ENCODE results near the gene OSBPL9. TPM values are rescaled to one million over a fixed set of nuclear protein-coding genes. Genes with fewer than 3 reads are reported as not detected.

The OSBPL9 gene
- polyA plus RNA-seq, 1 experiment = 68.3 TPM

- H3K27me3 ChIP-seq (ENCODE audit: control insufficient read depth, insufficient read depth, low read length) = no peaks in the 10 kb centered on the region
- ChIA-PET CTCF (no interaction called here), POLR2A (no interaction called here)
- no peak overlapping the region for H3K4me3 ChIP-seq (ENCODE audit: low read depth, low read length)
- no peak for TF ChIP-seq CTCF (IDR thresholded peaks at IDR 0.05; ENCODE audit: insufficient read depth, low read depth, low read length)
- no peak for DNase-seq (ENCODE audit: low read depth)
- H3K36me3 ChIP-seq (ENCODE audit: control insufficient read depth, insufficient read depth, low read length) = peaks cover 5% of the 10 kb centered on the region
Observed at GRCh38 chr1:51833700-51834099, 216.8 kb downstream of the OSBPL9 start.

GRCh38 chr1:51837243-51837642, 220.4 kb downstream of the OSBPL9 start:
- CTCF ChIA-PET = interaction anchor here (1.6 kb wide), 1 partner anchor 12 kb away, joined by 4 read pairs; no protein-coding TSS in a partner anchor
- TF ChIP-seq CTCF (IDR thresholded peaks at IDR 0.05; ENCODE audit: insufficient read depth, low read depth, low read length) = no peak
- DNase-seq (ENCODE audit: low read depth) = no peak
- Histone ChIP-seq H3K4me3 (ENCODE audit: low read depth, low read length) (no peak overlapping the region), H3K27me3 (ENCODE audit: control insufficient read depth, insufficient read depth, low read length) (no peaks in the 10 kb centered on the region), H3K36me3 (ENCODE audit: control insufficient read depth, insufficient read depth, low read length) (peaks cover 7% of the 10 kb centered on the region)
- POLR2A ChIA-PET = no interaction called here

Small RNA genes lying within 50 kb of the gene (small RNA-seq; reads per million reads assigned to genes)
- not detected for gene AL050343.2 (ENCODE audit: insufficient read length, low read depth, low replicate concordance)
- not detected for gene RF00568 (ENCODE audit: insufficient read length, low read depth, low replicate concordance)

Other genes starting within 250 kb of the OSBPL9 start
- 18.7 and 38.2 TPM in 2 replicates for gene EPS15, start 97.8 kb upstream of the OSBPL9 start, polyA plus RNA-seq (2011; rRNA removed)

All from BJ (cell line).